Measurements from ENCODE around the gene SBF2.

GRCh38 chr11:10113852-10114251 is 180.2 kb downstream of the SBF2 start:
- TF ChIP-seq CTCF (conservative IDR thresholded peaks at IDR 0.05 in 1 of 2, IDR thresholded peaks at IDR 0.05 in 1 of 2; ENCODE audit: extremely low read depth in 1 of 2, insufficient read depth in 1 of 2, low read depth in 1 of 2, low read length in 2 of 2), result no peak
- no peak for TF ChIP-seq EZH2 (IDR thresholded peaks at IDR 0.05; ENCODE audit: borderline replicate concordance, low read length)

All from mammary epithelial cell (primary cell).